HL-60 (cell line): ENCODE measurements around the gene P2RY12.

ENCODE experiments used
- DNase-seq, 2 experiments: peaks; one replicate each; pipeline ENCODE4 v3.0.0-alpha.2; 2010 to 2020; ENCODE audit warnings: low read depth in 1 of 2, low spot score in 1 of 2
- H3K27ac ChIP-seq: fragments of 250-450 bp; sonication (Bioruptor Pico); replicated peaks from 2 replicates; pipeline ENCODE4 v1.5.1; 2020; ENCODE audit warnings: mild to moderate bottlenecking, moderate library complexity
- H3K27me3 ChIP-seq: fragments of 250-450 bp; sonication (Bioruptor Pico); 2 replicates; pipeline ENCODE4 v1.5.1; 2021; ENCODE audit warnings: mild to moderate bottlenecking, moderate library complexity; ENCODE audit not compliant: insufficient read depth, poor library complexity, severe bottlenecking
- H3K4me3 ChIP-seq: replicated peaks from 2 replicates; pipeline ENCODE4 v1.5.1; 2011; ENCODE audit warnings: mild to moderate bottlenecking, control low read depth, low read length; ENCODE audit not compliant: insufficient read depth
- GABPA ChIP-seq: IDR thresholded peaks from 2 replicates; pipeline ENCODE4 v1.6.1; 2012; ENCODE audit warnings: low read depth
- POLR2AphosphoS5 ChIP-seq: IDR thresholded peaks from 2 replicates; pipeline ENCODE4 v1.6.1; 2012; ENCODE audit warnings: low read depth
- REST ChIP-seq: IDR thresholded peaks from 2 replicates; pipeline ENCODE4 v1.6.1; 2012; ENCODE audit warnings: low read depth; ENCODE audit not compliant: insufficient replicate concordance
- SPI1 ChIP-seq: IDR thresholded peaks from 2 replicates; pipeline ENCODE4 v1.6.1; 2012; ENCODE audit warnings: low read depth, mild to moderate bottlenecking, borderline replicate concordance
- TF ChIP-seq, protein P1 (sequence below): IDR thresholded peaks from one replicate; pipeline ENCODE4 v1.5.1; 2011; ENCODE audit warnings: low read length, control low read depth, inconsistent platforms; ENCODE audit not compliant: insufficient read depth

Gene P2RY12

GRCh38 chr3:151382671-151383070, 1.9 kb downstream of the P2RY12 start:
- no peaks in the 10 kb centered on the region for H3K27me3 ChIP-seq
- H3K27ac ChIP-seq: no peak overlapping the region
- TF ChIP-seq POLR2AphosphoS5: no peak
- TF ChIP-seq REST: no peak
- TF ChIP-seq, protein P1, sequence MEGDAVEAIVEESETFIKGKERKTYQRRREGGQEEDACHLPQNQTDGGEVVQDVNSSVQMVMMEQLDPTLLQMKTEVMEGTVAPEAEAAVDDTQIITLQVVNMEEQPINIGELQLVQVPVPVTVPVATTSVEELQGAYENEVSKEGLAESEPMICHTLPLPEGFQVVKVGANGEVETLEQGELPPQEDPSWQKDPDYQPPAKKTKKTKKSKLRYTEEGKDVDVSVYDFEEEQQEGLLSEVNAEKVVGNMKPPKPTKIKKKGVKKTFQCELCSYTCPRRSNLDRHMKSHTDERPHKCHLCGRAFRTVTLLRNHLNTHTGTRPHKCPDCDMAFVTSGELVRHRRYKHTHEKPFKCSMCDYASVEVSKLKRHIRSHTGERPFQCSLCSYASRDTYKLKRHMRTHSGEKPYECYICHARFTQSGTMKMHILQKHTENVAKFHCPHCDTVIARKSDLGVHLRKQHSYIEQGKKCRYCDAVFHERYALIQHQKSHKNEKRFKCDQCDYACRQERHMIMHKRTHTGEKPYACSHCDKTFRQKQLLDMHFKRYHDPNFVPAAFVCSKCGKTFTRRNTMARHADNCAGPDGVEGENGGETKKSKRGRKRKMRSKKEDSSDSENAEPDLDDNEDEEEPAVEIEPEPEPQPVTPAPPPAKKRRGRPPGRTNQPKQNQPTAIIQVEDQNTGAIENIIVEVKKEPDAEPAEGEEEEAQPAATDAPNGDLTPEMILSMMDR: no peak
- TF ChIP-seq SPI1: no peak
- TF ChIP-seq GABPA: no peak
- H3K4me3 ChIP-seq: no peak overlapping the region
- DNase-seq: peak in 1 of 2 experiments; percentile 33

- peak in 1 of 2 experiments; percentile 63 for DNase-seq
- Histone ChIP-seq H3K4me3 (no peak overlapping the region), H3K27ac (no peak overlapping the region), H3K27me3 (no peaks in the 10 kb centered on the region)
- no peak for TF ChIP-seq REST
- TF ChIP-seq, protein P1: peak; percentile 71
- TF ChIP-seq POLR2AphosphoS5: no peak
- TF ChIP-seq SPI1: no peak
Measured at GRCh38 chr3:151379083-151379734, 5.3 kb downstream of the P2RY12 start.

DNA sequence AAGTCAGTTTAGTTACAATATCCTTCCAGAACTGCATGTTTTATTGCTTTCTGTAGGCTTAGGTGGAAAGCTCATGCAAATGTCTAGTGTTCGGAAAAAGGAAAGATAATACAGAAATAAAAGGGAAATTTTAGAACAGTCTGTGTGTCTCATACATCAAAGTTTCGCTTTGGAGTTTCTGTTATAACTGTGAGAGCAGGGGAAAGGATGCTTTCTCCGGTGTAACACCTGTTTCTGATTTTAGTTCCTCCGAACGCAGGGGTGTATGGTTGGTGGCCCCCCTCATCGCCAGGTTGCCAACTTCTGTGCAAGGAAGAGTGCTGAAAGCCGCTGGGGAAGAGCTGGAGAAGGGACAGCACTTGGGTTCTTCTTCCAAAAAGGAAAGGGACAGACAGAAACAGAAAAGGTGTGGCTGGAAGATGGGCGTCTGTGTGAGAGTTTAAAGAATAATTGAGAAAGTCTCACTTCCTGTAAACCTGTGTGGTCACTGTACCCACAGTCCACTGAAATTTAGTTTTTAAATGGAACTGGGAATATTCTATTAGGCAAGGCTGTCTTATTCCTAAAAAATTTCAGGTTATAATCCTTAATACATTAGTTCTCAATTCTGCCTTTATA, 6.7 kb downstream of the P2RY12 start:
- DNase-seq: no peak
- TF ChIP-seq REST (no peak), SPI1 (no peak), POLR2AphosphoS5 (no peak), GABPA (no peak)
- TF ChIP-seq, protein P1: no peak
- no peaks in the 10 kb centered on the region for H3K27me3 ChIP-seq
- H3K27ac ChIP-seq: no peak overlapping the region
- H3K4me3 ChIP-seq: no peak overlapping the region
